Measurements from ENCODE around the gene SP140L. TPM values are rescaled to one million over a fixed set of nuclear protein-coding genes. Genes with fewer than 3 reads are reported as not detected.

SP140L gene
- total and polyA plus RNA-seq, 10 of the 15 experiments (the other 5 are each of a cell fraction or from before 2014, with no cell fraction given) = 4.7 to 28.6 (median 15.0) TPM

GRCh38 chr2:230410861-230411569 is 84.0 kb downstream of the SP140L start:
- peak overlapping the region; percentile 79 for H3K27ac ChIP-seq (ENCODE audit: control insufficient read depth, insufficient read depth)
- no peak for DNase-seq (ENCODE audit: low read depth, low spot score)

More at GRCh38 chr2:230410861-230411569, 84.0 kb downstream of the SP140L start:
- no peaks in the 10 kb centered on the region for H3K27me3 ChIP-seq (replicated peaks in 1 of 2; ENCODE audit: control insufficient read depth in 2 of 2, insufficient read depth in 2 of 2, low read length in 1 of 2)
- FAIRE-seq (no peak), ATAC-seq (no peak)
- in situ Hi-C loops (cut with MboI) = no loop called here
- 26% methylated on average over 16 of the region's 16 CpGs for WGBS (ENCODE audit: insufficient coverage, insufficient replicate concordance, low lambda C conversion rate, missing lambda C conversion rate)
- POLR2A ChIA-PET = interaction anchor here (0.8 to 1.4 kb wide), 2 partner anchors 13 to 60 kb away, joined by 3 read pairs; no protein-coding TSS in a partner anchor
- no peaks in the 10 kb centered on the region for H3K9me3 ChIP-seq (replicated peaks; ENCODE audit: control insufficient read depth, insufficient read depth, low read length)
- SMC1A ChIA-PET (ENCODE audit: uncharacterized antibody, unreplicated experiment) = interaction anchor here (1.0 to 2.0 kb wide), 9 partner anchors 9 to 208 kb away, joined by 3 to 8 read pairs (median 4); no protein-coding TSS in a partner anchor
- RAD21 ChIA-PET (ENCODE audit: unreplicated experiment) = interaction anchor here (1.0 to 2.0 kb wide), 5 partner anchors 11 to 208 kb away, joined by 3 to 6 read pairs (median 3); partner anchors contain the start of gene SP140L
- intact Hi-C loops (cut with micrococcal nuclease; ENCODE audit: unreplicated experiment) = loop anchor here (10.0 kb wide), 1 partner anchor 304 kb away; the partner anchor contains the start of gene CAB39
- TF ChIP-seq CHD1 (IDR thresholded peaks at IDR 0.05; ENCODE audit: low read depth, low read length) (no peak), NBN (IDR thresholded peaks at IDR 0.05) (no peak), CEBPB (IDR thresholded peaks at IDR 0.05; ENCODE audit: borderline replicate concordance in 1 of 2, low read depth in 2 of 2, low read length in 2 of 2) (no peak), FOXM1 (IDR thresholded peaks at IDR 0.05; ENCODE audit: low read depth, low read length) (no peak), RCOR1 (conservative IDR thresholded peaks at IDR 0.05; ENCODE audit: low read depth, low read length) (no peak), ASH2L (IDR thresholded peaks at IDR 0.05; ENCODE audit: borderline replicate concordance, low read depth) (no peak), CHD4 (IDR thresholded peaks at IDR 0.05) (no peak), ZNF217 (IDR thresholded peaks at IDR 0.05) (no peak), NR2F1 (conservative IDR thresholded peaks at IDR 0.05) (no peak), SIN3A (IDR thresholded peaks at IDR 0.05; ENCODE audit: low read depth, low read length) (no peak), POLR2A (IDR thresholded peaks at IDR 0.05; ENCODE audit: low read depth, low read length) (no peak)
- H4K20me1 ChIP-seq (ENCODE audit: control insufficient read depth, insufficient read depth) = no peaks in the 10 kb centered on the region
- no TSS peak for BruUV-seq (replicated peaks)
- H2AFZ ChIP-seq (ENCODE audit: control insufficient read depth, low read depth, low read length) = peak overlapping the region; percentile 91
- peak overlapping the region; percentile 77 for H3K4me3 ChIP-seq
- peak overlapping the region; percentile 86 for H3K9ac ChIP-seq (ENCODE audit: control insufficient read depth, insufficient read depth, low read length)
- peak overlapping the region; percentile 99 for H3K4me2 ChIP-seq (ENCODE audit: control insufficient read depth, insufficient read depth)
- peaks cover 35% of the 10 kb centered on the region for H3K4me1 ChIP-seq (ENCODE audit: control insufficient read depth, insufficient read depth, low read length)
- H3K36me3 ChIP-seq (ENCODE audit: control insufficient read depth in 2 of 2, insufficient read depth in 2 of 2, low read length in 1 of 2) = no peaks in the 10 kb centered on the region
- CTCF ChIA-PET = interaction anchor here (0.6 to 1.0 kb wide), 3 partner anchors 84 to 631 kb away, joined by 3 to 4 read pairs (median 4); partner anchors contain the start of gene SP140L
- peaks cover 13% of the 10 kb centered on the region for H3K79me2 ChIP-seq (ENCODE audit: control insufficient read depth, insufficient read depth, low read length)

Measured in GM12878 (cell line).